Inflammatory macrophage treated with lipopolysaccharide for 1 hour (primary cell): ENCODE results near the gene SLC5A2.

Source experiments
- DNase-seq, 2 donors: peaks; one replicate each; pipeline ENCODE4 v3.0.0-alpha.2; 2020 to 2022

SLC5A2 gene

DNA sequence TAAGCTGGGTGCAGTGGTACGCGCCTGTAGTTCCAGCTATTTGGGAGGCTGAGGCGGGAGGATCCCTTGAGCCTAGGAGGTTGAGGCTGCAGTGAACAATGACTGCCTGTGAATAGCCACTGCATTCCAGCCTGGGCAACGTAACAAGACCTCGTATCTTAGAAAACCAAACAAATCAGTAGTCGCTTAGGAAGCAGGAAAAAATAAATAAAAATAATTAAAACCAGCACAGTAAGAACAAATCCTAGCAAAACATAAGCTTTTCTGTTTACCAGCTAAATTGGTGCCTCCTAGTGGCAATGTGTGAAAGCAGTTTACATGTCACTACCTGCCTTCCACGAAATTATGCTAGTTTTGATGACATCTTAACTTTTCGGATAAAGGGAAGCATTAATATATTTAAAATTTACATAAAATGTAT, 22.3 kb upstream of the SLC5A2 start:
- peak; percentile 33 to 49 for DNase-seq

DNA sequence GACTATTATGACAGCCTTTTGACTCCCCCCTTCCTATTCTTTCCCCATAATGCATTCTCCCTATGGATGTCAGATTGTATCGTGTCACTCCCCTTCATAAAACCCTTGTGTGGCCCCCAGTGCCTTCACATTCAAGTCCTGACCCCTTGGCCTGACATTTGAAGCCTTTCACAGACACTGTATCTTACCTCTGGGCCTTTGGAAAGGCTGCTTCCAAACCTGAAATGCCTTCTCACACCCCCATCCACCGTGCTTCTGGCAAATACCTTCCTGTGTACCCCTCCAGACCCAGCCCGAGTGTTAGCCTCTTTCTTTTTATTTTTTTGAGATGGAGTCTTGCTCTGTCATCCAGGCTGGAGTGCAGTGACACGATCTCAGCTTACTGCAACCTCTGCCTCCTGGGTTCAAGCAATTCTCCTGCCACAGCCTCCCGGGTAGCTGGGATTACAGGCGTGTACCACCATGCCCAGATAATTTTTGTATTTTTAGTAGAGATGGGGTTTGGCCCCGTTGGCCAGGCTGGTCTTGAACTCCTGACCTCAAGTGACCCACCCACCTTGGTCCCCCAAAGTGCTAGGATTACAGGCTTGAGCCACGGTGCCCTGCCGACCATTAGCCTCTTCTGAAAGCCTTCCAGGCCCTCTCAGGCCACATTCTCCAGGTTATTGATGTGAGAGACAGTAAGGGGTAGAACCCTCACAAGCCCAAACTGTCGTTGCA, 21.6 kb upstream of the SLC5A2 start:
- no peak for DNase-seq

DNA sequence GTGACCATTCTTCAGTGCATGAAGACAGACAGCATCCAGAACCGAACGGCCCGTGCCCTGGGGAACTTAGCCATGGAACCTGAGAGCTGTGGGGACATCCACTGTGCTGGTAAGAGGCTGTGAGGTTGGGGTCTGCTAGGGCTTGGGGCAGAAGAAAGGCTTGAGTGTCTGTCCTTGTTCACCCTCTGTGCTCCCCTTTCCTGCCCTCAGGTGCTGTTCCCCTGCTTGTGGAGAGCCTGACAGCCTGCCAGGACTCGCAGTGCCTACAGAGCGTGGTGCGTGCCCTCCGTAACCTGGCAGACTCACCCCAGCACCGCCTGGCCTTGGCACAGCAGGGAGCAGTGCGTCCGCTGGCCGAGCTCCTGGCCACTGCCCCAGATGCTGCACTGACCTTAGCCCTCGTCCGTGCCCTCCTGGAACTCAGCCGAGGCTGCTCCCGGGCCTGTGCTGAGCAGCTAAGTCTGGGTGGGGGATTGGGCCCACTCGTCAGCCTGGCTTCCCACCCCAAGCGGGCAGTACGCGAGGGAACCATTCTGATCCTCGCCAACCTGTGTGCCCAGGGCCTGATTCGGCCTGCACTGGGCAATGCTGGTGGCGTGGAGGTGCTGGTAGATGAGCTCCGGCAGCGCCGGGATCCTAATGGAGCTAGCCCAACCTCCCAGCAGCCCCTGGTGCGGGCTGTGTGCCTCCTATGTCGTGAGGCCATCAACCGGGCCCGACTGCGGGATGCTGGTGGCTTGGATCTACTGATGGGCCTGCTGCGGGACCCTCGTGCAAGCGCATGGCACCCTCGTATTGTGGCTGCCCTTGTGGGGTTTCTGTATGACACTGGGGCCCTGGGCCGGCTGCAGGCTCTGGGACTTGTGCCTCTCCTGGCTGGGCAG, 20.8 kb upstream of the SLC5A2 start:
- no peak for DNase-seq

DNA sequence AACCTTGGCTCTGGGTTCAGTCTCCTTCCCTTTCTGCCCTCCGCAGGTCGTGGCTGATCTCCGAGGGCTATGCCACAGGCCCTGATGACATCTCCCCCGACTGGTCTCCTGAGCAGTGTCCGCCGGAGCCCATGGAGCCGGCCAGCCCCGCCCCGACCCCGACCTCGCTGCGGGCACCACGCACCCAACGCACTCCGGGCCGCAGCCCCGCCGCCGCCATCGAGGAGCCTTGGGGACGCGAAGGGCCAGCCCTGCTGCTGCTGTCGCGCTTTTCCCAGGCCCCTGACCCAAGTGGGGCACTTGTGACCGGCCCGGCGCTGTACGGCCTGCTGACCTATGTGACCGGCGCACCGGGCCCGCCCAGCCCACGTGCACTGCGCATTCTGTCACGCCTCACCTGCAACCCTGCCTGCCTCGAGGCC, 18.6 kb upstream of the SLC5A2 start:
- no peak for DNase-seq

DNA sequence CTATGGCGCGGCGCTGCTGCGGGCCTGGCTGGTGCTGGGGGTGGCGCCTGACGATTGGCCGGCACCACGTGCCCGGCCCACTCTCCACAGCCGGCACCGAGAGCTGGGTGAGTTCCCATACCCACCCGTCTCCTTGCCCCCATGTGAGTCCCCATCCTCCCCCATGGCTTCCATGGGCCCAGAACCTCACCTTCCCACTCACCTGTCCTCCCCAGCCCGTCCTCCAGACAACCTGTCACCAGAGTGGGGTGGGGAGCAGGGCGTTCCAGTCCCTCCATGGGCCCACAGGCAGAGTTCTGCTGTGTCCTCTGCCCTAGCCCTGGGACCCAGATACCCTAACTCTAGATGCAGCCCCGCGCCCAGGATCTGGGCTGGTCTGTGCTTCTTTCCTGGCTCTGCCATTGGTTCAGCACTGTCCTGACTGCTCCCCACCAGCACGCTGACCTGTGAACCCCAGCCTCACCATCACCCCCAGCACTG, 18.1 kb upstream of the SLC5A2 start:
- no peak for DNase-seq

DNA sequence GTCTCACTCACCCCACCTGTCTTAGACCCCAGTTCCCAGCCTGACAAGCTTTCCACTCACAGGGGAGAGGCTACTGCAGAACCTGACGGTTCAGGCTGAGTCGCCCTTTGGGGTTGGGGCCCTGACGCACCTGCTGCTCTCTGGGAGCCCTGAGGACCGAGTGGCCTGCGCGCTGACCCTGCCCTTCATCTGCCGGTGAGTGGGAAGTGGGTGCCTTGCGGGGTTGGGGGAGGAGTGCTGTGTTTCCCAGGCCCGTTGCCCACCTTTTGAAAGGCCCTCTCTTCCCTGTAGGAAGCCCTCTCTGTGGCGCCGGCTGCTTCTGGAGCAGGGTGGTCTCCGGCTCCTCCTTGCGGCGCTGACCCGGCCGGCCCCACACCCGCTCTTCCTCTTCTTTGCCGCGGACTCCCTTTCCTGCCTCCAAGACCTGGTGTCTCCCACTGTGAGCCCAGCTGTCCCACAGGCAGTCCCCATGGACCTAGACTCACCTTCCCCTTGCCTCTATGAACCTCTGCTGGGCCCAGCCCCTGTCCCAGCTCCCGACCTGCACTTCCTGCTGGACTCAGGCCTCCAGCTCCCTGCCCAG, 17.0 kb upstream of the SLC5A2 start:
- no peak for DNase-seq

DNA sequence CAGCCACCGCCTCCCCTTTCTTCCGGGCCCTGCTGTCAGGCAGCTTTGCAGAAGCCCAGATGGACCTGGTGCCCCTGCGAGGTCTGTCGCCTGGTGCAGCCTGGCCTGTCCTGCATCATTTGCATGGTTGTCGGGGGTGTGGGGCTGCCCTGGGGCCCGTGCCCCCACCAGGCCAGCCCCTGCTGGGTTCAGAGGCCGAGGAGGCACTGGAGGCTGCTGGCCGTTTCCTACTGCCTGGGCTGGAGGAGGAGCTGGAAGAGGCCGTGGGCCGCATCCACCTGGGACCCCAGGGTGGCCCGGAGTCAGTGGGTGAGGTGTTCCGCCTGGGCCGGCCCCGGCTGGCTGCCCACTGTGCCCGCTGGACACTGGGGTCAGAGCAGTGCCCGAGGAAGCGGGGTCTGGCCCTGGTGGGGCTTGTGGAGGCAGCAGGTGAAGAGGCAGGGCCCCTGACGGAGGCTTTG, 16.5 kb upstream of the SLC5A2 start:
- DNase-seq: no peak

DNA sequence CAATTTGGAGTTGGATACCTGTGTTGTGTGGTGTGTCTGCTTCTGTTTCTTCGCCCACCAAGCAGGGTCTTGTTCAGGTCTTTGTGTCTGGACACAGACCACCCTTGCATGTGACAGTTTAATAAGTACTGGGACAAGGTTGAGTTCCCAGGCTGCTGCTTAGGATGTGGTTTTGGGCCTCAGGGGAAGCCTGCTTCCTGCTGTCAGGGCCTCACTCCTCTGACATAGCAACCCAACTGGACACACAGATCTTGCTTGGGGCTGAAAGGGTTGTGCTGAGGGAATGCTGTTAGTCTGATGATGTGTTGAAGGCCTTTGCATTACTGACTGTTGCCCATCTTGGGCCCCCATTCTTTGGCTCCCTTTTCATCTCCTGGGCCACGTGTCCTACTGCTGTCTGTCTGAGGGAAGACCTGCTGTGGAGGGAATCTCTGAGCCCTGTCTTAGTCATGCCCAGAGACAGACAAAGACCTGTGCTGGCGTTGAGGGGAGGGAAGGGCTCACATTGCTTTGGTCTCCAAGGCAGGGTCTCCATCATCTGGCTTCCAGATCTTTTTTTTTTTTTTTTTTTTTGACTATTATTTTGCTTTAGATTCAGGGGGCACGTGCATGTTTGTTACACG, 15.7 kb upstream of the SLC5A2 start:
- no peak for DNase-seq

DNA sequence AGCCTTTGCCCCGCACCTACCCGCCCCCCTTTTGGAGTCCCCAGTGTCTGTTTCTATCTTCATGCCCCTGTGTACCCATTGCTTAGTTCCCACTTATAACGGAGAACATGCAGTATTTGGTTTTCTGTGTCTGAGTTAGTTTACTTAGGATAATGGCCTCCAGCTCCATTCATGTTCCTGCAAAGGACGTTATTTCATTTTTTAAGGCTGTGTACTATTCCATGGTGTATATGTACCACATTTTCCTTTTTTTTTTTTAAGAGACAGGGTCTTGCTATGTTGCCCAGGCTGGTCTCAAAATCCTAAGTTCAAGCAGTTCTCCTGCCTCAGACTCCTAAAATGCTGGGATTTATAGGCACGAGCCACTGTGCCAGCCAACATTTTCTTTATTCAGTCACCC, 15.1 kb upstream of the SLC5A2 start:
- DNase-seq: no peak

DNA sequence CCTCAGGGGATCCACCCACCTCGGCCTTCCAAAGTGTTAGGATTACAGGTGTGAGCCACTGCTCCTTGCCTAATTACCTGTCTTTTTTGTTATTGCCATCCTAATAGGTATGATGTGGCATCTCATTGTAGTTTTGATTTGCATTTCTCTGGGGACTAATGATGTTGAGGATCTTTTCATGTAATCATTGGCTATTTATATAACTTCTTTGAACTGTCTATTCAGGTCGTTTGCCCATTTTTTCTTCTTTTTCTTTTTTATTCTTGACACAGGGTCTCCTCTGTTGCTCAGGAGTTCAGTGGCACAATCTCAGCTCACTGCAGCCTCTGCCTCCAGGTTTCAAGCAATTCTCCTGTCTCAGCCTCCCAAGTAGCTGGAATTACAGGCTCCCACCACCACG, 12.3 kb upstream of the SLC5A2 start:
- DNase-seq: no peak

DNA sequence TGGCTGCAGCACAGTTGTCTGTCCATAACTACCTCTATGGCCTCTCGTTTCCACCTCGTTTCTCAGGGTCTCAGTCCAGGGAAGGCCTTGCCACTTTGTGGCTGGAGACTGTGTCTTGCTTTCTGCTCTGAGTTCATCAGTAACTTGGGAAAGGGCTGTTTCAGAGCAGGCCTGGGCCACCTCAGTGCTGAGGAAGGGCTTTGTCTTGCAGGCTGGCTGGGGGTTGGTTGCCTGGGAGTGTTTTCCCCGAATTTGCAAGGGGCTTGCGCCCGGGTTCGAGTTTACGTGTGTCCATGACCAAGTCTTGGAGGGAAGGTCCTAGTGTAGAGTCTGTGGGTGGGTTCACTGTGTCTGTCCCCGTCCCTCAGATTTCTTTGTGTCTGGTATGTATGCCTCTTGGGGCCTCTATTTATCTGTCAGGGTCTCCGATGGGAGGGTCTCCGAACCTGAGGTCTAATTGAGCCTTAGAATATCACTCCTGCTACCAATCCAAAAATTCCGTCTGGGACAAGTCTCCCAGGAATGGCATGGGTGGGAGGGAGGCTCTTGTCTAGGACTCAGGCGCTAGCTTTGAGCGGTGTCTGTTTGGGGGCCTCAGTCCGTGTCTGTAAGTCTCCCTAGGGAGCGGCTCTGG, 11.6 kb upstream of the SLC5A2 start:
- DNase-seq: no peak

DNA sequence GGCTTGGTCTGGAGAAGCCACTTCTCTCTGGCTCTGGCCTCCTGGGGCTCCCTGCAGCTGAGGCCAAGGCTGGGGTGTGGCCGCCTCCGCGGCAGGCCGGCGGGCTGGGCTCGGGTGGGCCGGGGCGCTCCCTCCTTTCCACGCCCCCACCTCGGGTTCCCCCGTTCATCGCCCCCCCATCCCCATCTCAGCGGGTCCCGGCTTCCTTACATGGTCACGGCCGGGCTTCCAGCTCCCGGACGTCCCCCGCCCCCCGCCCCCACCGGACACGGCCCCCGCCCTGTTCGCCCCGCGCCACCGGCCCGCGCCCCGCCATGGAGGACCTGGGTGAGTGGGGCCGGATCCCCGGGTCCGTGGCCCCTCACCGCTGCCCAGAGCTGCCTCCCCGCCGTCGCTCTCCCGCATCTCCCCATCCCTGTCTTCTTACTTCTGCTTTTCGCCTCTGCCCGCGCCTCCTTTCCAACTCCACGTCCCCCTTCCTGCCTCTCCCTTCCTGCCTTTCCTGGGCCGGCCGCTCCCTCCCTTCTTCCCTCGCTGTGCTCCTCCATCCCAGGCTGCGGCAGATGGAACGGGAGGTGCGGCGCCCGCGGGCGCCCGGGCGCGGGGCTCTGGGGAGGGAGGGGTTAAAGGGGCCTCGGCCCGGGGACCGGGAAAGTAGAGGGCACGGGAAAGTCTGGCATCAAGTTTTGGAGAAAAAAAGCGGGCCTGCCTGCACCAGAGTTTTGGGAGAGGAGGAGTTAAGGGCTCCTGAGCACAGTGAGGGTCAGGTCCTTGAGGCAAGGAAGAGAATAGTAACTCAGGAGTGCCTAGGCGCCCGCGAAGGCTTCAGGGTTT, 10.8 kb upstream of the SLC5A2 start, which contains the start of gene TGFB1I1:
Gene TGFB1I1, plus strand, starts transcription at position 278 of the 834 bp plus-strand sequence. Its CDS starts 37 bp downstream, at position 315.
- no peak for DNase-seq

DNA sequence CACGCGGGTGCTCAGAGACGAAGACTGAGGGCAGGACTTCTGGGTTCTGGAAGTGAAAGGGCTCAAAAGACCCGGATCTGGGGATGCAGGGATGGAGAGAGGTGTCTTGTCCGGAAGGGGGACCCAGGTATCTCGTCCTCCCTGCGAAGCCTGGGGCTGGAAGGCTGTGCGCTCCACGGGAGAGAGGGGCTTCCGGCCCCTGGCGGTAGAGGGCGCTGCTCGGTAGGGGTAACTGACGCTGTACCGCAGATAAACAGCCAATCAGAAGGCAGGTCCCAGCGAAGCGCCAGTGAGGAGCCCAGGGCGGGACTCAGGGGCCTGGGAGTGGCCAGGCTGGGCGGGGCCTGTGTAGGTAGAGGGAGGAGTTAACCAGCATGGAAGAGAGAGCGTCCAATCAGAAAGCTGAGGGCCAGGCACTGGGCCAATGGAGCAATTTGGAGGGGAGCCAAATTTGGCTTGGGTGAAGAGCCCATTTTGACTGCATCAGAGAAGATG, 10.2 kb upstream of the SLC5A2 start:
- peak; percentile 23 to 42 for DNase-seq

DNA sequence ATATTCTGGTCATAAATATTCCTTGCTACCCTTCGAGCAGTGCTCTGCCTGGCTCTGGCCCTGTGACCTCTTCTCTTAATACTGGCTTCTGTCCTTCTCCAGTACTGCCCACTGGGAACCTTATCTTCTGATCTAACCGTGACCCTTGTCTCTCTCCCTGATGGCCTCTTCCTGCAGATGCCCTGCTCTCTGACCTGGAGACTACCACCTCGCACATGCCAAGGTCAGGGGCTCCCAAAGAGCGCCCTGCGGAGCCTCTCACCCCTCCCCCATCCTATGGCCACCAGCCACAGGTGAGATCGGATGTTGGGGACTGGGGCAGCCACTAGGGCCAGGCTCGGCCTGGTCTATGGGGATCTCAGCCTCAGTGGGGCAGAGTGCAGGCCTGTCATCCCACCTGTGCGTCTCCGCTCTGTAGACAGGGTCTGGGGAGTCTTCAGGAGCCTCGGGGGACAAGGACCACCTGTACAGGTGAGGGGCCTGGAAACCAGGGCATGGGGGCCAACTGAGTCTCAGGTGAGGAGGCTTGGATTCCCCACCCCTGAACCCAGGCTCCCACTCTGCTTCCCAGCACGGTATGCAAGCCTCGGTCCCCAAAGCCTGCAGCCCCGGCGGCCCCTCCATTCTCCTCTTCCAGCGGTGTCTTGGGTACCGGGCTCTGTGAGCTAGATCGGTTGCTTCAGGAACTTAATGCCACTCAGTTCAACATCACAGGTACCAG, 9.5 kb upstream of the SLC5A2 start:
- DNase-seq: no peak

DNA sequence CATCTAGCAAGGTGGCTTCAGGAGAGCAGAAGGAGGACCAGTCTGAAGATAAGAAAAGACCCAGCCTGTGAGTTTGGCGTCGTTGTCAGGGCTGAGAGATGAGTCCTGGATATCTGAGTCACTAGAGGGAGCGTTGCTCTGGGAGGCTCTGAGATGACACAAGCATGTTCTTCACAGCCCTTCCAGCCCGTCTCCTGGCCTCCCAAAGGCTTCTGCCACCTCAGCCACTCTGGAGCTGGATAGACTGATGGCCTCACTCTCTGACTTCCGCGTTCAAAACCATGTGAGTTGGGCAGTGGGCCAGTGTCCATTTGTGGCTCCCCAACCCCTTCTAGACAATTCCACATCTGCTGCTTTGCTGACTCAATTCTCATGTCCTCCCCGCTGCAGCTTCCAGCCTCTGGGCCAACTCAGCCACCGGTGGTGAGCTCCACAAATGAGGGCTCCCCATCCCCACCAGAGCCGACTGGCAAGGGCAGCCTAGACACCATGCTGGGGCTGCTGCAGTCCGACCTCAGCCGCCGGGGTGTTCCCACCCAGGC, 8.7 kb upstream of the SLC5A2 start:
- no peak for DNase-seq

DNA sequence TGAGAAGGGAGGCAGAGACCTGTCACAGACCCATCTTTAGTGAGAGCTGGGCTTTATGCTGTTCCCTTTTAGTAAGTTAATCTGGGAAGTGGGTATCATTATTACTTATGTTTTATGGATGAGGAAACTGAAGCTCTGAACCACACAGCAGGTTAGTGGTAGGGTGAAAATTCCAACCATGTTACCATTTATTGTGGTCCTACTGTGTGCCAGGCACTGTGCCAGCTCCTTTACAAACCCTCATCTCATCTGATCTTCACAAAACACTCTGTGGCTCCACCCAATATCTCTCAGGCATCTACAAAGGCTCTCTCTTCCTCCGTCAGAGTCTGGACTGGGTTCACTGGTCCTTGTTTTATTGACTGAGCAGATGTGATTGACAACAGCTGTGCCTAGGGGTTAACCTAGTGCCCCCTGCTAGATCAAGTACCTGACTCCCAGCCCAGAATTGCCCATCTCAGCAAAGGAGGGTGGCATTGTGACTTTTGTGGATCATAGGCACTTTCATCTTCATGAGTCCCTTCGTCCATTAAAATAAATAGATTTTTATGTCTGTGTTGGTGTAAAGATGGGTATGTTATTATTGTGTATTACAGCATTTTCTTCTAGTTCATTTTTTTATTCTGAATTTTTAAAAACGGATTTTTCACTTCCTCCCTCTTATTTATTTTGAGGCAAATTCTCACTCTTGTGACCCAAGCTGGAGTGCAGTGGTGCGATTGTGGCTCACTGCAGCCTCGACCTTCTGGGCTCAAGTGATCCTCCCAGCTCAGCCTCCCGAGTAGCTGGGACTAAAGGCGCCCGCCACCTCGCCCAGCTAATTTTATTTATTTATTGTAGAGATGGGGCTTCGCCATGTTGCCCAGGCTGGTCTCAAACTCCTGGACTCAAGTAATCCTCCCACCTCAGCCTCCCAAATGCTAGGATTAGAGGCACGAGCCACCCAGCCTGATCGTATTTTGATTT, 7.9 kb upstream of the SLC5A2 start:
- no peak for DNase-seq

DNA sequence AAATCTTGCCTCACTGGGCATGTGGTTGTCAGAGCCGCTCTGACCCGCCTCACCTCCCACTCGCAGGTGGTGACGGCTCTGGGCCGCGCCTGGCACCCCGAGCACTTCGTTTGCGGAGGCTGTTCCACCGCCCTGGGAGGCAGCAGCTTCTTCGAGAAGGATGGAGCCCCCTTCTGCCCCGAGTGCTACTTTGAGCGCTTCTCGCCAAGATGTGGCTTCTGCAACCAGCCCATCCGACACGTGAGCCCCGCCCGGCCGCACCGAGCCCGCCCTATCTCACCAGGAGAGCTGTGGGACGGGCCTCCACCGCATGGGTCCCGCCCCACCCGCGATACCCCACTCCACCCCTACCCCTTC, 7.0 kb upstream of the SLC5A2 start:
- DNase-seq: no peak

DNA sequence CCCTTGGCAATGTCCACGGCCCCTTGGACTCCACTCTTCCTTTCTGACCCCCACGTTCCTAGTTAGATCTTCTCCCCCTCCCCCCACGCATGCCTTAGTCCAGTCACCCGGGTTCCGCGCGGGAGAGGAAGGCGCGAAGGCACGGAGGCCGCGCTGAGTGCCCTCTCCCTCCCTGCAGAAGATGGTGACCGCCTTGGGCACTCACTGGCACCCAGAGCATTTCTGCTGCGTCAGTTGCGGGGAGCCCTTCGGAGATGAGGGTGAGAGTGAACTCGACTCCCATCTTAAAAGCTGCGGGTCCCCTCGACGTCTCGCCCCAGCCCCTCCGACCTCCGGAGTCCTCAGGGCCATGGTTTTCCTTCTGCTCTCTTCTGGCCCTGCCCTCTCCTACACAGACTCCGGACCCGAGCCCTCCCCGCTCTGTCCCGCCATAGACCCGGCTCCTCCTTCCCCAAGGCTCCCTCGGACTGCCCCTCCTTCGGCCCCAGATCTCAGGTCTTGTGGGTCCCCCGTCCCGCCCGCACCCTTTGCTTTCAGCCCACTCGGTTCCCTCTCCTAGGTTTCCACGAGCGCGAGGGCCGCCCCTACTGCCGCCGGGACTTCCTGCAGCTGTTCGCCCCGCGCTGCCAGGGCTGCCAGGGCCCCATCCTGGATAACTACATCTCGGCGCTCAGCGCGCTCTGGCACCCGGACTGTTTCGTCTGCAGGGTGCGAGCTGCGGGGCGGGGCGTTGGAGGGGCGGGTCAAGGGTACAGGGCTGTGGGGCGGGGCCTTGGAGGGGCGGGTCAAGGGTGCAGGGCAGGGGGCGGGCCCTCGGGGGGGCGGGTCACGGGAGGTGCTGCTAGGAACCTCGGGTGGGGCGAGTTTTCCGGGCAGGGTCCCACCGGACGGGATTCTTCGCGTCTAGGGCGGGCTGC, 6.4 kb upstream of the SLC5A2 start:
- DNase-seq: peak; percentile 53 to 63
